HCT116 (cell line): ENCODE results near the gene NEK3. TPM values are rescaled to one million over a fixed set of nuclear protein-coding genes. Genes with fewer than 3 reads are reported as not detected.

Source experiments
- ATAC-seq: fragments of 200-7000 bp; cut with Tn5 transposase; 2 replicates; pipeline ENCODE4 v1.9.1; 2020; ENCODE audit warnings: mild to moderate bottlenecking, moderate library complexity
- BruUV-seq: library from RNA; stranded (reverse); fragments of 400-500 nt; replicated peaks from 2 replicates; lab custom pipeline; 2021; lab: Mats Ljungman, UMichigan
- CTCF ChIA-PET: fragments of 300-600 bp; sonication (Branson Sonifier 250); formaldehyde crosslinking; loops from one replicate; lab custom pipeline; 2021; ENCODE audit warnings: antibody characterized with exemption; lab: Charles Lee
- POLR2A ChIA-PET: fragments of 300-600, 350-600 bp; sonication (Branson Sonifier 250); formaldehyde crosslinking; loops from one replicate; lab custom pipeline; 2021; ENCODE audit warnings: antibody characterized with exemption; lab: Charles Lee
- RAD21 ChIA-PET, 2 experiments: fragments of 300-600 bp; sonication (Branson Sonifier 250); formaldehyde crosslinking; loops; one replicate each; lab custom pipeline; 2023; ENCODE audit warnings: low total read pairs in 2 of 2; ENCODE audit not compliant: uncharacterized antibody in 2 of 2, unreplicated experiment in 2 of 2, low non-redundant PET in 1 of 2; lab: Charles Lee
- DNase-seq: peaks from one replicate; pipeline ENCODE4 v3.0.0-alpha.2; 2010; ENCODE audit warnings: low read depth, low spot score
- H2AFZ ChIP-seq: fragments of 200-600 bp; shearing (Covaris generic), sonication (generic); 2 replicates; pipeline ENCODE4 v1.6.1; 2017; ENCODE audit warnings: low read depth, mixed run types, mixed read lengths, antibody characterized with exemption, low read length; ENCODE audit not compliant: poor library complexity, severe bottlenecking
- H3K27ac ChIP-seq: 2 replicates; pipeline ENCODE4 v1.5.1; 2012; ENCODE audit warnings: low read depth, low read length
- H3K27me3 ChIP-seq: fragments of 200-600 bp; sonication (generic); 2 replicates; pipeline ENCODE4 v1.6.1; 2016; ENCODE audit warnings: mixed run types, low read length, mixed read lengths; ENCODE audit not compliant: insufficient read depth
- H3K36me3 ChIP-seq, 2 experiments: fragments of 200-500 bp in 1 of 2; fragments of 200-600 bp in 1 of 2; sonication (Bioruptor generic) in 1 of 2; sonication (generic) in 1 of 2; 2 replicates each; pipeline versions ENCODE4 v1.5.1 to v1.6.1; 2014 to 2016; ENCODE audit warnings: low read length in 2 of 2, inconsistent platforms in 1 of 2, mixed read lengths in 1 of 2, mixed run types in 1 of 2; ENCODE audit not compliant: insufficient read depth in 2 of 2, control insufficient read depth in 1 of 2
- H3K4me1 ChIP-seq, 2 experiments: fragments of 200-600 bp in 1 of 2; sonication (generic) in 1 of 2; 2 replicates each; pipeline versions ENCODE4 v1.5.1 to v1.6.1; 2012 to 2017; ENCODE audit warnings: low read length in 2 of 2, inconsistent platforms in 1 of 2, mild to moderate bottlenecking in 1 of 2, mixed read lengths in 1 of 2, mixed run types in 1 of 2, moderate library complexity in 1 of 2; ENCODE audit not compliant: insufficient read depth in 2 of 2, control insufficient read depth in 1 of 2
- H3K4me2 ChIP-seq: fragments of 200-600 bp; sonication (generic); 2 replicates; pipeline ENCODE4 v1.6.1; 2017; ENCODE audit warnings: mixed run types, low read length, mixed read lengths
- H3K4me3 ChIP-seq, 2 experiments: fragments of 200-600 bp in 1 of 2; sonication (generic) in 1 of 2; replicated peaks in 1 of 2; 2 replicates each; pipeline ENCODE4 v1.5.1; 2011 to 2016; ENCODE audit warnings: low read length in 2 of 2, control low read depth in 1 of 2, low read depth in 1 of 2, mild to moderate bottlenecking in 1 of 2, mixed read lengths in 1 of 2, mixed run types in 1 of 2
- H3K79me2 ChIP-seq: fragments of 200-600 bp; sonication (generic); 2 replicates; pipeline ENCODE4 v1.6.1; 2017; ENCODE audit warnings: mild to moderate bottlenecking, mixed run types, low read length, moderate library complexity, mixed read lengths; ENCODE audit not compliant: insufficient read depth
- H3K9ac ChIP-seq: fragments of 200-600 bp; sonication (generic); 2 replicates; pipeline ENCODE4 v1.6.1; 2016; ENCODE audit warnings: low read length, mixed read lengths
- H3K9me2 ChIP-seq: fragments of 200-600 bp; sonication (generic), shearing (Covaris generic); 2 replicates; pipeline ENCODE4 v1.6.1; 2017; ENCODE audit warnings: mixed run types, mild to moderate bottlenecking, moderate library complexity; ENCODE audit not compliant: insufficient read depth
- H3K9me3 ChIP-seq, 2 experiments: fragments of 200-500 bp in 1 of 2; fragments of 200-600 bp in 1 of 2; sonication (Bioruptor generic) in 1 of 2; sonication (generic) in 1 of 2; 2 replicates each; pipeline ENCODE4 v1.6.1; 2014 to 2017; ENCODE audit warnings: low read length in 2 of 2, mixed read lengths in 2 of 2, inconsistent platforms in 1 of 2, low read depth in 1 of 2, mild to moderate bottlenecking in 1 of 2, mixed run types in 1 of 2, moderate library complexity in 1 of 2; ENCODE audit not compliant: control insufficient read depth in 1 of 2, insufficient read depth in 1 of 2
- H4K20me1 ChIP-seq: fragments of 200-600 bp; sonication (generic), shearing (Covaris generic); 2 replicates; pipeline ENCODE4 v1.6.1; 2017; ENCODE audit warnings: mixed run types, mild to moderate bottlenecking, moderate library complexity; ENCODE audit not compliant: insufficient read depth
- CBX3 ChIP-seq: IDR thresholded peaks from 2 replicates; pipeline ENCODE4 v1.6.1; 2012; ENCODE audit warnings: low read depth
- EGR1 ChIP-seq: IDR thresholded peaks from 2 replicates; pipeline ENCODE4 v1.6.1; 2012; ENCODE audit warnings: low read depth
- FOSL1 ChIP-seq: IDR thresholded peaks from 2 replicates; pipeline ENCODE4 v1.6.1; 2012; ENCODE audit warnings: low read depth
- POLR2A ChIP-seq: IDR thresholded peaks from 2 replicates; pipeline ENCODE4 v1.7.0; 2011; ENCODE audit warnings: borderline replicate concordance; ENCODE audit not compliant: insufficient read depth, insufficient read length; ENCODE audit errors: extremely low read depth
- RAD21 ChIP-seq: IDR thresholded peaks from 2 replicates; pipeline ENCODE4 v1.6.1; 2012; ENCODE audit warnings: low read depth, mild to moderate bottlenecking
- YY1 ChIP-seq: IDR thresholded peaks from 2 replicates; pipeline ENCODE4 v1.6.1; 2011; ENCODE audit warnings: low read length, low read depth, moderate library complexity, mild to moderate bottlenecking; ENCODE audit not compliant: insufficient replicate concordance; ENCODE audit errors: extremely low read depth
- intact Hi-C: fragments of 100-400 bp; cut with micrococcal nuclease; formaldehyde crosslinking; loops from 2 replicates; pipeline ENCODE4 v1.10.0; 2022
- total RNA-seq: library from RNA; stranded (reverse); gene quantifications from one replicate; pipeline ENCODE4 v1.2.1, GENCODE V29; 2021; ENCODE audit not compliant: unreplicated experiment

The NEK3 gene
- total RNA-seq, 1 experiment from 2014 or later = 15.7 TPM

DNA sequence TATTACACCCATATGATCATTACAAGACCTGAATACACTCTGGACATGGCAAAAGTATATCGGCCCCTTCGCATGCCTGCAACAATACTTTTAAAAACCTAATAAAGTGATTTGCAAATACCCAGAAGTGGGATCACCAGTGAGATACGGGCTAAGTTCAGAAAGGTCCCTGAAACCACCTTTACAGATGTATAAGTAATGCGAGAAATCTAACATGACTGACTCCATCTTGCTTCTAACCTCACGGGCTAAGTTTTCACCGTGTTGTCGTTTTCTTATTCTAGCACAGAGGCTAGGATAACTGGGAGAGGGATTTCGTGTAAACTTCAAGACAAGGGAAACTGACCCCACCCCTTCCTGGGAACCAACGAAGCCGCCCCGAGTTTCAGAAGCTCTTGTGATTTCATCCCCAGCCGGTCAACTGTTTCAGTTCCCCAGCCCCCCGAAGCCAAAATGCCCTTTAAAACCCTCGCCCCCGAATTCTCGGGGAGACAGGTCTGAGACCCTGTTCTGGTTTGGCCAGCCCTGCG is 703 bp downstream of the NEK3 start:
- ChIA-PET CTCF (no interaction called here), POLR2A (interaction anchor here (1.3 kb wide), 1 partner anchor 12 kb away, joined by 3 read pairs; no protein-coding TSS in a partner anchor), RAD21 (no interaction called here)
- H3K4me2 ChIP-seq = peak overlapping the region; percentile 89
- peaks cover 21 to 35% of the 10 kb centered on the region in 2 experiments for H3K4me1 ChIP-seq
- H3K27me3 ChIP-seq = no peaks in the 10 kb centered on the region
- no peaks in the 10 kb centered on the region for H4K20me1 ChIP-seq
- H3K9me2 ChIP-seq = no peaks in the 10 kb centered on the region
- H3K4me3 ChIP-seq = peak overlapping the region; percentile 54 to 70
- peak overlapping the region; percentile 79 for H2AFZ ChIP-seq
- no TSS peak for BruUV-seq
- no peaks in the 10 kb centered on the region for H3K36me3 ChIP-seq
- intact Hi-C loops = loop anchor here (10.0 kb wide), 1 partner anchor 296 kb away; the partner anchor contains the start of genes CKAP2 and VPS36
- H3K9ac ChIP-seq = peak overlapping the region; percentile 63
- ATAC-seq = peak; percentile 10; the same call in 1 of the 2 replicates
- H3K79me2 ChIP-seq = no peaks in the 10 kb centered on the region
- no peak overlapping the region; the same call in 1 of the 2 replicates for H3K27ac ChIP-seq
- 0 out of 4 replicates have a peak, but pooled peaks cover 0 to 4% of the 10 kb centered on the region in 2 experiments for H3K9me3 ChIP-seq
- TF ChIP-seq RAD21 = no peak
- TF ChIP-seq YY1 = peak; percentile 24
- no peak for DNase-seq

DNA sequence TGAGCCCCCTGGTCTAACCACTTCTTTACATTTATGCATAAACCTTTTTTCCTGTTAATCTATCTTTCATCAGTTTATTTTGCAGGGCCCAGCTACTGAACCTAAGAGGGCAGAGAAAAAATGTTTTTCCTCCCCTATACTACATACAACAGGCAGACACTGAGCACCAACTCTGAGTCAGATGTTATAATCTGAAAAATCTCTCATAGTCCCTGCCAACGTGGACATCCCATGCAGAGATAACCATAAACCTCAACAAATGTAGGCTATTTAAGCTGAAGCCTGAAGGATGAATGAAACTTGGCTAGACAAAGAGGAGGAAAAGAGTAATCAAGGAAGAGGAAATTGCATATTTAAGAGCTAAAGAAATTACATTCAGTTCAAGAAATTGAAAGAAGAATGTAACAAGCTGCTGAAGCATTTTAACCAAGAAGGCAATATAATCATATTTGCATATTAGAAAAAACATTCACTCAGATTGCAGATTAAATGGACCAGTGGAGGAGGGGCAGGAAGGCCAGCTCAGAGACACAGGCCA is 2.6 kb downstream of the NEK3 start:
- Histone ChIP-seq H3K36me3 (no peaks in the 10 kb centered on the region; a peak in 1 of 4 replicates), H3K4me3 (no peak overlapping the region), H3K27me3 (no peaks in the 10 kb centered on the region), H2AFZ (no peak overlapping the region), H3K79me2 (no peaks in the 10 kb centered on the region), H4K20me1 (no peaks in the 10 kb centered on the region), H3K27ac (no peak overlapping the region), H3K4me1 (peaks cover 6 to 16% of the 10 kb centered on the region in 2 experiments; a peak in 3 of 4 replicates), H3K9ac (no peak overlapping the region), H3K4me2 (no peak overlapping the region), H3K9me3 (0 out of 4 replicates have a peak, but pooled peaks cover 0 to 4% of the 10 kb centered on the region in 2 experiments), H3K9me2 (no peaks in the 10 kb centered on the region)
- ChIA-PET POLR2A (no interaction called here), CTCF (no interaction called here), RAD21 (no interaction called here)
- no peak for DNase-seq
- no peak for ATAC-seq
- TF ChIP-seq POLR2A = no peak
- no peak for TF ChIP-seq CBX3
- no peak for TF ChIP-seq EGR1
- TF ChIP-seq FOSL1 = no peak
- BruUV-seq = no TSS peak
- intact Hi-C loops = loop anchor here (10.0 kb wide), 1 partner anchor 298 kb away; the partner anchor contains the start of genes CKAP2 and VPS36
